Naive thymus-derived CD8-positive, alpha-beta T cell (primary cell): ENCODE measurements around the gene GRID1. TPM values are rescaled to one million over a fixed set of nuclear protein-coding genes. Genes with fewer than 3 reads are reported as not detected.
A peak's percentile ranks its signal among the peaks of the same experiment; 100 is the strongest.
"Not testable (repeated sequence)": the region's sequence is repeated elsewhere in the genome, so short reads cannot be mapped to it uniquely, and the experiment has no call there.

Experiments
- ATAC-seq, 2 donors: fragments of 150-1000 bp; cut with Tn5 transposase in 1 of 2; sonication (Bioruptor Pico), chemical (Tn5 transposase) in 1 of 2; 1 replicate in 1 of 2; 2 replicates in 1 of 2; pipeline ENCODE4 v1.10.0; 2021; ENCODE audit warnings: mild to moderate bottlenecking in 2 of 2, moderate library complexity in 2 of 2
- POLR2A ChIA-PET: fragments of 350-600 bp; sonication (Branson Sonifier 250); formaldehyde crosslinking; loops from one replicate; lab custom pipeline; 2021; ENCODE audit warnings: antibody characterized with exemption; lab: Charles Lee
- DNase-seq, 10 donors: peaks; one replicate each; pipeline versions ENCODE4 v3.0.0 to v3.0.0-alpha.2; 2020 to 2022
- H3K27ac Mint-ChIP-seq, 10 donors: one replicate each; pipeline ENCODE4 v1.8.0; 2020 to 2022; ENCODE audit warnings: mild to moderate bottlenecking in 10 of 10, mixed read lengths in 10 of 10, moderate library complexity in 4 of 10, inconsistent platforms in 1 of 10
- H3K27me3 Mint-ChIP-seq, 5 donors: one replicate each; pipeline ENCODE4 v1.8.0; 2021 to 2022; ENCODE audit warnings: mixed read lengths in 5 of 5
- H3K36me3 Mint-ChIP-seq, 3 donors: one replicate each; pipeline ENCODE4 v1.8.0; 2020 to 2022; ENCODE audit warnings: mixed read lengths in 3 of 3, mild to moderate bottlenecking in 2 of 3, inconsistent platforms in 1 of 3
- H3K4me1 Mint-ChIP-seq, 4 donors: one replicate each; pipeline ENCODE4 v1.8.0; 2021 to 2022; ENCODE audit warnings: mixed read lengths in 4 of 4
- H3K4me3 Mint-ChIP-seq, 10 donors: one replicate each; pipeline ENCODE4 v1.8.0; 2020 to 2022; ENCODE audit warnings: mild to moderate bottlenecking in 10 of 10, mixed read lengths in 10 of 10, moderate library complexity in 6 of 10, inconsistent platforms in 1 of 10
- H3K9me3 Mint-ChIP-seq, 9 donors: one replicate each; pipeline ENCODE4 v1.8.0; 2020 to 2022; ENCODE audit warnings: mixed read lengths in 9 of 9, mild to moderate bottlenecking in 3 of 9, inconsistent platforms in 1 of 9, moderate library complexity in 1 of 9
- polyA plus RNA-seq, 3 donors: library from polyadenylated mRNA; unstranded; fragments of 300-500 nt; fragmentation: Illumina TruSeq; gene quantifications; one replicate each; pipeline ENCODE4 v1.2.3, GENCODE V29; 2021
- total RNA-seq, 8 experiments: library from RNA in 2 of 8; stranded (reverse) in 2 of 8; gene quantifications; one replicate each; pipeline ENCODE4 v1.2.3 and lab custom pipeline; 2021 to 2026

GRID1 gene
- total and polyA plus RNA-seq, 5 experiments from 2014 or later = not detected

- no peaks in the 10 kb centered on the region for H3K4me1 Mint-ChIP-seq
- ATAC-seq (no peak), DNase-seq (no peak)
- H3K36me3 Mint-ChIP-seq = peaks cover 0 to 2% (median 0%) of the 10 kb centered on the region in 3 donors
- no peak overlapping the region for H3K27ac Mint-ChIP-seq
- peaks cover 0 to 11% (median 3%) of the 10 kb centered on the region in 5 donors for H3K27me3 Mint-ChIP-seq
- POLR2A ChIA-PET = no interaction called here
- H3K4me3 Mint-ChIP-seq = no peak overlapping the region
- H3K9me3 Mint-ChIP-seq = peaks cover 0 to 6% (median 0%) of the 10 kb centered on the region in 9 donors
These were observed 333.0 kb downstream of the GRID1 start for GRCh38 chr10:86033581-86033980.

DNA sequence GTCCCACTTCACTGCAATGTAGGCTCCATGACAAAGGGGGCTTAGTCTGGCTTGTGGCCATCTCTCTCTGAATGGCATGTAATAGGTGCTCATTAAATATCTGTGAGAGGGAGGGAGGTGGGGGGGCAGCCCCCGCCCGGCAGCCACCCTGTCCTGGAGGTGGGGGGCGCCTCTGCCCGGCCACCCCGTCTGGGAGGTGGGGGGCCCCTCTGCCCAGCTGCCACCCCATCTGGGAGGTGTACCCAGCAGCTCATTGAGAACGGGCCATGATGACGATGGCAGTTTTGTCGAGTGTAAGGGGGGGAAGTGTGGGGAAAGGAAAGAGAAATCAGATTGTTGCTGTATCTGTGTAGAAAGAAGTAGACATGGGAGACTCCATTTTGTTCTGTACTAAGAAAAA, 334.5 kb downstream of the GRID1 start:
- peaks cover 0 to 11% (median 4%) of the 10 kb centered on the region in 5 donors for H3K27me3 Mint-ChIP-seq
- H3K36me3 Mint-ChIP-seq, ATAC-seq, H3K27ac Mint-ChIP-seq, H3K4me3 Mint-ChIP-seq, DNase-seq, H3K4me1 Mint-ChIP-seq, POLR2A ChIA-PET, H3K9me3 Mint-ChIP-seq: not testable (repeated sequence)

- Mint-ChIP-seq H3K36me3 (peaks cover 0 to 2% (median 0%) of the 10 kb centered on the region in 3 donors), H3K4me1 (no peaks in the 10 kb centered on the region), H3K9me3 (peaks cover 0 to 6% (median 0%) of the 10 kb centered on the region in 9 donors), H3K27ac (no peak overlapping the region), H3K4me3 (no peak overlapping the region), H3K27me3 (peaks cover 0 to 11% (median 4%) of the 10 kb centered on the region in 5 donors)
- ATAC-seq = no peak
- no peak for DNase-seq
- POLR2A ChIA-PET = no interaction called here
These were observed 336.3 kb downstream of the GRID1 start for GRCh38 chr10:86030312-86030711.

- Mint-ChIP-seq H3K4me3 (no peak overlapping the region), H3K4me1 (no peaks in the 10 kb centered on the region), H3K36me3 (peaks cover 0 to 2% (median 0%) of the 10 kb centered on the region in 3 donors), H3K27me3 (peaks cover 0 to 14% (median 8%) of the 10 kb centered on the region in 5 donors), H3K27ac (no peak overlapping the region), H3K9me3 (peaks cover 0 to 6% (median 0%) of the 10 kb centered on the region in 9 donors)
- POLR2A ChIA-PET = no interaction called here
- no peak for DNase-seq
- ATAC-seq = no peak
These were observed 339.2 kb downstream of the GRID1 start for GRCh38 chr10:86027346-86027745.

DNA sequence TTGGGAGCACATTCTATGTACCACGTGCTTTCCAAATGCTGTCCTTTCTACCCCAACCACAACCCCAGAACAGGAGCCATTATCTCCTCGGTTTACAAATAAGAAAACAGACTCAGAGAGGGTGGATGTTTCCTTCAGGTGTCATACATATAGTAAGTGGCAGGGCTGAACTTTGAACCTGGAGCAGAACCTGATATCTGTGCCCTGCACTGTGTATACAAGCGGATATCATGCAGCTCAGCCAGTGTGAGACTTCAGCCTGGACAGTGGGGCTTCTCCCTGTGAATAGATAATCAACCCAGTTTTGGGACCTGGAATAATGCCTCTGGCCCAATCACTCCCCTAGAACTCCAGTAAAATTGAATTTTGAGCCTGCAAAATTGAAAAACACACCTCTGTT, 341.1 kb downstream of the GRID1 start:
- DNase-seq = no peak
- H3K9me3 Mint-ChIP-seq = peaks cover 0 to 3% (median 0%) of the 10 kb centered on the region in 9 donors
- no peak overlapping the region for H3K4me3 Mint-ChIP-seq
- POLR2A ChIA-PET = no interaction called here
- no peaks in the 10 kb centered on the region for H3K36me3 Mint-ChIP-seq
- H3K27me3 Mint-ChIP-seq = peaks cover 0 to 11% (median 1%) of the 10 kb centered on the region in 5 donors
- no peak overlapping the region for H3K27ac Mint-ChIP-seq
- no peaks in the 10 kb centered on the region for H3K4me1 Mint-ChIP-seq
- ATAC-seq = no peak

GRCh38 chr10:86024281-86025041, 342.1 kb downstream of the GRID1 start:
- H3K27me3 Mint-ChIP-seq = peaks cover 0 to 11% (median 1%) of the 10 kb centered on the region in 5 donors
- H3K9me3 Mint-ChIP-seq = no peaks in the 10 kb centered on the region
- ATAC-seq (no peak), DNase-seq (no peak)
- no peak overlapping the region for H3K27ac Mint-ChIP-seq
- H3K4me1 Mint-ChIP-seq = no peaks in the 10 kb centered on the region
- POLR2A ChIA-PET = no interaction called here
- H3K4me3 Mint-ChIP-seq = no peak overlapping the region
- H3K36me3 Mint-ChIP-seq = no peaks in the 10 kb centered on the region

- H3K4me3 Mint-ChIP-seq = no peak overlapping the region
- POLR2A ChIA-PET = no interaction called here
- DNase-seq (no peak), ATAC-seq (no peak)
- H3K27ac Mint-ChIP-seq = no peak overlapping the region
- H3K27me3 Mint-ChIP-seq = peaks cover 0 to 11% (median 1%) of the 10 kb centered on the region in 5 donors
- no peaks in the 10 kb centered on the region for H3K4me1 Mint-ChIP-seq
- no peaks in the 10 kb centered on the region for H3K9me3 Mint-ChIP-seq
- H3K36me3 Mint-ChIP-seq = no peaks in the 10 kb centered on the region
These were observed 342.7 kb downstream of the GRID1 start for GRCh38 chr10:86023931-86024280.

GRCh38 chr10:86023336-86023735, 343.3 kb downstream of the GRID1 start:
- DNase-seq (no peak), ATAC-seq (no peak)
- H3K4me1 Mint-ChIP-seq = no peaks in the 10 kb centered on the region
- POLR2A ChIA-PET = no interaction called here
- H3K4me3 Mint-ChIP-seq = no peak overlapping the region
- H3K9me3 Mint-ChIP-seq = no peaks in the 10 kb centered on the region
- no peak overlapping the region for H3K27ac Mint-ChIP-seq
- peaks cover 0 to 11% (median 1%) of the 10 kb centered on the region in 5 donors for H3K27me3 Mint-ChIP-seq
- no peaks in the 10 kb centered on the region for H3K36me3 Mint-ChIP-seq

DNA sequence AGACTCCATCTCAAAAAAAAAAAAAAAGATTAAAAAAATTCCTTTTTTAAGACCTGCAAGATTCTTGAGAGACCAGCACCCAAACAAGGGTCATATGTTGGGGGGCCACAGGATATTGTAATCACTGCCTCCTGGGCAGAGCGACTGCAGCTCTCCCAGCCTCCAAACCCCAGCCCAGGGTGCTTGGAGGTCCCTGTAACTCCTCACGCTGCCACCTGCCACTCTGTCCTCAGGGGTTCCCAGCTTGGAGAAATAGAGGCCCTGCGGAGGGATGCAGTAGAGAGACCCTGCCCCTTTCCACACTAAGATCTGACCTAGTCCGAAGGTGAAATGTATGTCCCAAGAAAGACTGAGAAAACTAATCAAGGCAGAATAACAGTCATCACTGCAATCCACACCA, 343.7 kb downstream of the GRID1 start:
- DNase-seq = no peak
- peaks cover 0 to under 1% (median 0%) of the 10 kb centered on the region in 4 donors for H3K4me1 Mint-ChIP-seq
- ATAC-seq = no peak
- no peaks in the 10 kb centered on the region for H3K36me3 Mint-ChIP-seq
- POLR2A ChIA-PET = no interaction called here
- H3K9me3 Mint-ChIP-seq = no peaks in the 10 kb centered on the region
- H3K27me3 Mint-ChIP-seq = peaks cover 0 to 10% (median 1%) of the 10 kb centered on the region in 5 donors
- H3K27ac Mint-ChIP-seq = no peak overlapping the region
- no peak overlapping the region for H3K4me3 Mint-ChIP-seq

- Mint-ChIP-seq H3K27ac (no peak overlapping the region), H3K4me1 (peaks cover 0 to 3% (median 0%) of the 10 kb centered on the region in 4 donors)
- no peak for ATAC-seq
These were observed 346.5 kb downstream of the GRID1 start for GRCh38 chr10:86020134-86020533.

DNA sequence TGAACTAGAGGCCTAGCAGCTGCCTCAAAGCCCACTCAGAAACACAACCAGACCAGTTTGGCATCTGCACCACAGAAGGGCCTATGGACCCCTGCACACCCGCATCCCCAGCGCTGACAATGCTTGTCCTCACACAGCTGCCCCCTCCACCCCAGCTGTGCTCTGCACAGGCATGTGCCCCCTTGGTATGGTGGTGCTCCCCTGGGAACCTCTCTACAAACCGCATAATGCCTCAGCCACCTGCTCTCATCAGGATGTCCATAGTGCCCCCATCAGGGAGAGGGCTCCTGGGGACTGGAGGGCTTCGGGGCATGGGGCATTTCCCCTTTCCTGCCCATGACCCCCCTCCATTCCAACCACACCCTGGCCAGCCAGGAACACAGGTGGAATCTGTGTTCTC, 347.5 kb downstream of the GRID1 start:
- no peak overlapping the region for H3K4me3 Mint-ChIP-seq
- H3K4me1 Mint-ChIP-seq = peaks cover 0 to 3% (median 0%) of the 10 kb centered on the region in 4 donors
- no peaks in the 10 kb centered on the region for H3K9me3 Mint-ChIP-seq
- no peak for DNase-seq
- no peak for ATAC-seq
- POLR2A ChIA-PET = no interaction called here
- H3K27me3 Mint-ChIP-seq = peaks cover 0 to 8% (median 3%) of the 10 kb centered on the region in 5 donors
- H3K27ac Mint-ChIP-seq = no peak overlapping the region
- no peaks in the 10 kb centered on the region for H3K36me3 Mint-ChIP-seq

More at GRCh38 chr10:86020134-86020533, 346.5 kb downstream of the GRID1 start:
- Mint-ChIP-seq H3K4me3 (no peak overlapping the region), H3K9me3 (no peaks in the 10 kb centered on the region), H3K36me3 (no peaks in the 10 kb centered on the region), H3K27me3 (peaks cover 0 to 7% (median 4%) of the 10 kb centered on the region in 5 donors)
- POLR2A ChIA-PET = no interaction called here
- DNase-seq = no peak

DNA sequence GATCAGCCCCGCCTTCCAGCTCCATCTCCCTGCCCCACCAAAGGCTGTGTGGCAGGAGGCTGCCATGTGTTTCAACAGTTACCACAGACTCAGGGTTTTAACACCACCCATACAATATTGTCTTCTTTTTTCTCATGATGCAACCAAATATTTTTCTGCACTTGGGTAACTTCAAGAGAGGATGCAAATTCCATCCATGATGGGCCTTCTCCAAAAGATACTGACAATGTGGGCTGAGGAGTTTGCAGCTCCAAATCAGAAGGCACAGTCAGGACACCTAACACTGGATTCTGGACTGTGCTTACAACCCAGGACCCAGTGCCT, 347.9 kb downstream of the GRID1 start:
- Mint-ChIP-seq H3K9me3 (no peaks in the 10 kb centered on the region), H3K27ac (no peak overlapping the region)

DNA sequence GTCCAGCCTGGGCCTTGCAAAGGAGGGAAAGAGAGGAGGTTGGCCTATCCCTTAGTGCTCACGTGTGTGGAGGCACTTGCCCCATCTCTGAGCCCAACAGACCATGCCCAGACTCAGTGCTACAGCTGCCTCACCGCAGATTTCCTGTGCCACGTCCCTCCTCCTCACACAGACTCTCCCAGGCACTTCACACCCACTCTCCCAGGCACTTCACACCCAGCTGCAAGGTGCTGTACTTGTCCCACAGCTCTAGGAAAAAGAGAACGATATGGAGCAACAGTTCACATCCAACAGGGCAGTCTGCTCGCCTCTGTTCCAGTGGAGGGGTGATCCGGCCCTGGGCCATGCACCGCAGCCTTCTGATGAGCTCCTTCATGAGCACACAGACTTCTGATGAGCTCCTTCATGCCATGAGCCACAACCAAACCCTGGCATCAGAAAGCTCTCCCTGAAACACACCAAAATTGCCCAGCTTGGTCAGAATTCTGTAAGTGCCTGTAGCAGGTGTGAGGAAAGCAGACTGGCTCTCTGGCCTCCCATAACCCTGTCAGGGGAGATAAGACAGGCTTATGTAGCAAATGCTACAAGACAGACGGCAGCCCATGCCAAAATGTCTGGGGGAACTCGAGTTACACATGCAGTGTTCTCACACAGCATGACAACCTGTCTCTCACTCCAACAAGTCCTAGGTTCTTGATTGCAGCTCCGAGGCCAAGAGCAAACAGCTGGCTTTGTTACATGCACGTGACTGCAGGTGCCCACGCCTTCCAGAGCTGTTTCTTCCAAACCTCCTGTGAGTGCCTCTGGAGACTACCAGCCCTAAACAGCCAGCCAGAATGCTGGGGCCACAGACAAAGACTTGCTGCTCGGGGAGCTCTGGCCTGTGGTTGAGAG, 348.5 kb downstream of the GRID1 start:
- POLR2A ChIA-PET = no interaction called here
- peaks cover 0 to 8% (median 1%) of the 10 kb centered on the region in 5 donors for H3K27me3 Mint-ChIP-seq
- peak overlapping the region in 1 of 10 donors; percentile 5 for H3K4me3 Mint-ChIP-seq
- H3K9me3 Mint-ChIP-seq = no peaks in the 10 kb centered on the region
- ATAC-seq (no peak), DNase-seq (no peak)
- H3K4me1 Mint-ChIP-seq = peaks cover 0 to 3% (median under 1%) of the 10 kb centered on the region in 4 donors
- H3K36me3 Mint-ChIP-seq = no peaks in the 10 kb centered on the region
- H3K27ac Mint-ChIP-seq = peak overlapping the region in 1 of 10 donors; percentile 37

More for the DNA sequence above, 347.9 kb downstream of the GRID1 start:
- Mint-ChIP-seq H3K4me3 (peak overlapping the region in 1 of 10 donors; percentile 5), H3K4me1 (peaks cover 0 to 3% (median 0%) of the 10 kb centered on the region in 4 donors), H3K27me3 (peaks cover 0 to 8% (median 3%) of the 10 kb centered on the region in 5 donors), H3K36me3 (no peaks in the 10 kb centered on the region)
- ATAC-seq (no peak), DNase-seq (no peak)
- POLR2A ChIA-PET = no interaction called here
